Measurements from ENCODE around the gene ME3.
"Not testable (repeated sequence)": the region's sequence is repeated elsewhere in the genome, so short reads cannot be mapped to it uniquely, and the experiment has no call there.

The ME3 gene

DNA sequence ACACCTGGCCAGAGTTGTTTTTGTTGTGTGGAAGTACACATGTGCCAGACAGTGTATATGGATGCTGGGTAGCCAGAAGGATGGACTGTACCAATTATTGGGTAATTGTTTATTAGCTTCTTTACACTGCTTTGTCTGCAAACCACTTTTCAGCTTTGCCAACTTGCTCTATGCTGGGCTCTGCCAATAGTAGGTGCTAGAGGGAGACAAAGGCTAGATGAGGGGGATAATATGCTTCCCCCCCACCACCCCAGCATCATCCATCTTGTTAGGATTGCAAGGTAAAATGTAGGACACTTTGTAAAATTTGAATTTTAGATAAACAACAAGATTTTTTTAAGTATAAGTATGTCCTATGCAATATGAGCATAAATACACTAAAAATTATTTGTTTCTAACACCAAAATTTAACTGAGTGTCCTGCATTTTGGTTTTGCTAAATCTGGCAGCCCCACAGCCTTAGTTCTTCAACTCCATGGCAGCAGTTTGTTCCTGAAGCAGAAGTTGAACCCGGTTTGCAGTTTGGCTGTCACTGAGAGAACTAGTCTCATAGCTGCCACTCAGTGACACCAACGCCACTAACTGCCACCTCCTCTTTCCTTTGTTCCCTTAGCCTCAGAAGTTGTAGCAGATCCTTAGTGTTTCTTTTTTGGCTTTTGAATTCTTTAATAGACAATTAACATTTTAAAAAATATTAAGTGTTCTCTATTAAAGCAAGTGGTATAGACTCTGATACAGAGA lies 219.0 kb downstream of the ME3 start:
- DNase-seq, result no peak

DNA sequence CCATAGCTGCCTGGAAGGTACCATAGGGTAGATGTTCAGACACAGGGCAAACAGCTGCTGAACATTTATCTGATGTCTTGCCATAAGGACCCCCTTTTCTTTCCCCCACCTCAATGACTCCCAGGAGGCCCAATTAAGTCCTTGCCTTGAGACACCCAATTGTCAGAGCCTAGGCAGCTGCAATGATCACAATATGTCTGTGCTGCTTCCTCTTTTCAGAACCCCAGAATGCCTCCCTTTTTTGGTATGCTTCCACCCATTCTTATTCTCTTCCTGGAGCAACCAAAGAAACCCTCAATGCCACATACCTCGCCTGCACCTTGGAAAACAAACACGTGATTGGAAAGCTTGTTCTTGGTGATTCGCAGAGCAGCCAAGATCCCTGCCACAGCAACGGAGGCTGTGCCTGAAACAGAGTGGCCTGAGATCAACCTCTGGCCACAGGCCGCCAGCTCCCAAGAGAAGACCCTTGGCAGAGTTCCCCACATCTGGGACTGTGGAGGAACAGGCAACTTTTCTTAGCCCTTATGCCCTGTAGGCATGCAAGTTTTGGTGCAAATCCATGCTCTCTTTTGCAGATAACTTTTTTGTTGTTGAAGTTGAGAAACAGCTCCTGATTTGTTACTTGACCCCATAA lies 222.3 kb downstream of the ME3 start:
- no peak for DNase-seq

DNA sequence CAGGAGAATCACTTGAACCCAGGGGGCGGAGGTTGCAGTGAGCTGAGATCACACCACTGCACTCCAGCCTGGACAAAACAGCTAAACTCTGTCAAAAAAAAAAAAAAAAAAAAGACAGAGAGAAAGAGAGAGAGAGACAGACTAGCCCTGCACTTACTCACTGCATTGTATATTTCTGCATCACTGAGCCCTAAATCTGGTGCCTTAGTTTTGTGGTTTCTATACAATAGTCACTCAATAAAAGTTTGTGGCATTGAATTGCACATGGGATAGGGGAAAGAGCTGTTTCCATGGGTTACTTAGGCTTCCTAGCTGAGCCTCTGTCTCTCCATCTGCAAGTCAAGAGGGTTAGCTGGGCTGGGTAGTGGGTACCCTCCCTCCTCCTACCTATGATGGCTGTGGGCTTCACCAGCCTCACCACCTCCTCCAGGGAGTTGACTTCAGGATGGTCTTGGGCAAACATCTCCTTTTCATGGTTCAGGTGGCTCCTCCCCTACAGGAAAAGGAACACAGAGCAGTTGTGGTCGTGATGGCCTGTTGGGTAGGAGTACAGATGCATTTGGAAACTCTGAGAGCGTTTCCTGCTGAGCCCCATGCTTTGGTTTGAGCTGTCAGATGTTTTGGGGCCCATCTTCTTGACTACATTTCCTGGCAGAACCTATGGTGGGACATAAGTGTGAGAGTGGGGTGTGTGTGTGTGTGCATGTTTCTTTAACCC lies 224.5 kb downstream of the ME3 start:
- no peak for DNase-seq

DNA sequence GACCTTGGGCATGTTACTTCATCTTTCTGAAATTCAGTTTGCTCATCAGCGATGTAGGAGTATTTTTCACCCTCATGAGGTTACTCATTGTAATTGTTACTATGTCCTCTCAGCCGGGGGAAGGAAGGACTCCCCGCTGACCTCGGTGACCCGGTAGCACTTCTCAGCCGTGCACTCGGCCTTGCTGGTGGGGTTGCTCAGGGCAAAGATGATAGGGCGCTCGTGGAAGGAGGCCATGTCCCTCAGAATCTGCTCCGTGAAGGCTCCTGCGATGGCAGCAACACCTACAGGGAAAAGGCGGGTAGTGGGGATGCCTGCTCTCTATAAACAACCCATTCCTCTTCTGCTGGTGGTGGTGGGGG lies 225.5 kb downstream of the ME3 start:
- no peak for DNase-seq

DNA sequence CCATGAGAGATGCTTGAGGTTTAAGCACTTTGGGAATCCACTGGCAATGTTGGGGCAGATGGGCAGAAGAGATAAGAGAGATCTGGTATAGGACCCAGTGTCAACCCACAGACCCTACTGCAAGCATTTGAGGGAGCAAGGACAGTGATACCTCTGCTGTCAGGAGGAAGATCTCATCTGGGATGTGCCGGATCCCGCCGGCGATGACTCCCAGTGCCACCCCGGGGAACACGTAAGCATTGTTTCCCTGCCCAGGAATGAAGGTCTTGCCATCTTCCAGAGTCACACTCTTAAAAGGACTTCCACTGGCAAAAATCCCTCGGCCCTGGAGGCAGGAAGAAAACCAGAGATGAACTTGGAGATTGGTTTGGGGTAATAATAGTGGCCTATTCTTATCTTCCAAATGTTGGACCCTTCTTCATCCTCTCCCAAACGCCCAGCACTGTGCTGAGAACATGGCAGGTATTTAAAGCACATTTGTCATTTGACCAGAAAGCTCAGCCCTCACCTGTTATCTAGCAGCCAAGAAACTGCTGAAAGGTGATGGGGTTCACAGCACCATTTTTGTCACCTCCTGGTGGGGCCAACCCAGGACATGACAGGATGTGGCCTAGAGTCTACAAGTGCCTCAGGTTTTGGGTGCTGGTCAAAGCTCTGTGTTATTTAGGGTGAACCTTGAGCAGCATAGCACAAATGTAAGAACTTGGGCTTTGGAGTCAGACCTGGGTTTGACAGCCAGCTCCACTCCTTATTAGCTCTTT lies 226.1 kb downstream of the ME3 start:
- DNase-seq, result no peak

DNA sequence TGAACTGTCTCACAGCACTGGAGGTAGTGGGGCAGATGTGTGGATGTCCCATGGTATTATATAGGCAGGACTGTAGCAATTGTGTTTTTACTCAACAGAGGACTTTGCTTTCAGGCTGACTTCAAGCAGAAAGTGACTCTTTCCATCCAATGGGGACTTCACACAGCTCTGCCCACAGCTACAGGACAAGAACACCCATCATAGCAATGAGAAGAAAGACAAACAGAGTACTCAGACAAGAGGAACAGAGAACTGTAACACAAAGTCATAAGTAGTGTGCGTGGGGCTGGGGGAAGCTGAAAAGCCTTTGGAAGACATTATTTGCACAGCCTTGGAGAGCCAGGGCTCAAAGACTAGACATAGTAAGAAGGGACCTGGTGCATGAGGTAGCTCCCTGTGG lies 227.4 kb downstream of the ME3 start:
- no peak for DNase-seq

GRCh38 chr11:86443415-86443814 lies 229.0 kb downstream of the ME3 start:
- no peak for DNase-seq

DNA sequence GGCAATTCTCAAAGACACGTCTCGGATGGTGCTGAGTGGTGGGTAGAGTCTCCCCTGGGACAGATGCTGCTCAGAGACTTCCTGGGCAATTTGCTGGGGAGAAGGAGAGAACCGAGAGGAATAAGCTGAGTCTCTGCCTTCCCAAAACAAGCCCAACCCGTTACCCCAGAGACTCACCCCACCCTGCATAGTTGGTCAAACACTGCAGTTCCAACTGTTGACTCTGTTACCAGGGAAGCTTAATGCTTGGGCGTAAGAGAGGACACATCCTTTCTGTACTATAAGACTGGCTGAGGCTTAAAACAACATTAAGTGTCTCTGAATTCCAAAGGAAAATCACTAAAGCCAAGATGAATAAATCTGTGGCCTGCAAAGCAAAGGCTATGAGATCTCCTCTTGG lies 229.6 kb downstream of the ME3 start:
- no peak for DNase-seq

DNA sequence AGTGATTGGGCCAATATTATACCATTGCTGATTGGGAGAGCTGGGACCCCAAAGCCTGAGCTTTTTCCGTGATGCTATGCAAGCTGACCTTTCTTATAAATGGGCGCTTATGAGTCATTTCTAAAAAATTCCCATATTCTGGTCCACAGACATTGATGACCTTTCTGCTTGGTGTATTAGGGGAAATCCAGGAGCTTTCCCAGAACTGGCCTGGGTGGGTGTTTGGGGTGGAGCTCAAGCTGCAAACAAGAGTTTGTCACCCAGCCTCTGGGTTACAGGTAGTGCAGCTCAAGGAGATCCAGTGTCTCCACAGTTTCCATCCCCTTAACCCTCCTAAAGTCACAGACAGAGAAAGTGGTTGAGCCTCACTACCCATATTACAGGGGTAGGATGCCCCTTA lies 230.0 kb downstream of the ME3 start:
- peak; percentile 26 for DNase-seq

DNA sequence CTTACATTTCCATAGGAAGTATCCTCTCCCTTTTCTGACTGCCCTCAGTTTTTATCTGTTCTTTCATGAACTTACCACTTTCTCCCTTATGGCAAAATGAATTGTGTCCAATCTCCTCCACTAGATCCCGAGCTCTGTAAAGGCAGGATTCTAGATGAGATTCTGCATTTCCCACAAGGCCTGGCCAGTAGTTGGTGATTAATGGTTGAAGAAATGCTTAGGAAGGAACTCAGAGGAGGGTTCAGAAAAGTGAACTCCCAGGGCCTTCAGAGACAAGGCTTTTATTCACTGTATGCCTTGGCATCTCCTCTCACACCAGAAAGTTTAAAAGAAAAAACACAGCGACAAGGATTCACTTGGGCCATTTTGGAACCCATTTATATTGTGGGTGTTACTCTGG lies 231.6 kb downstream of the ME3 start:
- peak; percentile 20 for DNase-seq

- peak; percentile 66 for DNase-seq
Observed at GRCh38 chr11:86440305-86440716, 232.1 kb downstream of the ME3 start.

DNA sequence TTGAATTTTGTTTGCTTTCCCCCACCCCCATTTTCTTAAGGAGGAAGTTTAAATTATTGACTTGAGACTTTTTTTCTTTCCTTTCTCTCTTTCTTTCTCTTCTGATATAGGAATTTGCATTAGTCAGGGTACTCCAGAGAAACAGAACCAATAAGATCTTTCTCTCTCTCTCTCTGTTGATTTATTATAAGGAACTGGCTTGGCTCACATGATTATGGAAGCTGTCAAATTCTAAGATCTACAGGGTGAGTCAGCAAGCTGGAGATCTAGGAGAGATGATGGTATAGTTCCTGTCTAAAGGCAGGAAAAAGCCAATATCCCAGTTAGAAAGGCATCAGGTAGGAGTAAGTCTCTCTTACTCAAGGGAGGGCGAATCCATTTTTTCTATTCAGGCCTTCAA lies 233.7 kb downstream of the ME3 start:
- DNase-seq, result peak; percentile 78

DNA sequence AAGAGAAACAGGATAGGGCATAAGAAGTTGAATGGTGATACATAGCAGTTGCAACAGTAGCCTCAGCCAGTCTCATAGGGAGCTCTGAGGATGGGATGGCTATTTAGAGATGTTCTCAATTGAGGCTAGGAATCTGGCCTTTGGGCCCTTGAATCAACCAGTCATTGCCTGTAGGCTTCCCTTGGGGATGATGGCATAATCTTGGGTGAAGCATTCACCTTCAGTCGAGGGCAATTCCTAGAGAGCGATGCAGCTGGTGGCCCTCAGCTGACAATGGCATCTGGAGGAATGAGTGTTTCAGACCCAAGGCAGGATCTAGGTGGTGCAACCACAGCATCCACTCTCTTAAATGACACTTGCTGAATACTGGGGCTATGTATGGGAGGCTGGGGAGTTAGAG lies 236.7 kb downstream of the ME3 start:
- no peak for DNase-seq

- not testable (repeated sequence) for DNase-seq
Observed at GRCh38 chr11:86433361-86434095, 238.9 kb downstream of the ME3 start.

- DNase-seq, result peak; percentile 19
Observed at GRCh38 chr11:86431258-86431657, 241.2 kb downstream of the ME3 start.

DNA sequence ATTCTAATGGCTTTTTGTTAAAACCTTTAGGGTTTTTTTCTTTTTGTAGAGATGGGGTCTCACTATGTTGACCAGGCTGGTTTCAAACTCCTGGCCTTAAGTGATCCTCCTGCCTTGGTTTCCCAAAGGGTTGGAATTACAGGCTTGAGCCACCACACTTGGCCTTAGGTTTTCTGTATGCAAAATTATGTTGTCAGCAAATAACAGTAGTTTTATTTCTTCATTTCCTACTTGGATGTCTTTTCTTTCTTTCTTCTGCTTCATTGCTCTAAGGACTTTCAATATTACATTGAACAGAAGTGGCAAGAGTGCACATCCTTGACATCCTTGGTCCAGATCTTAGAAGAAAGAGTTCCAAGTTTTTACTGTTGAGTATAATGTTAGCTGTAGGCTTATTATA lies 245.0 kb downstream of the ME3 start:
- no peak for DNase-seq

GRCh38 chr11:86423488-86423887 lies 248.9 kb downstream of the ME3 start:
- not testable (repeated sequence) for DNase-seq

DNA sequence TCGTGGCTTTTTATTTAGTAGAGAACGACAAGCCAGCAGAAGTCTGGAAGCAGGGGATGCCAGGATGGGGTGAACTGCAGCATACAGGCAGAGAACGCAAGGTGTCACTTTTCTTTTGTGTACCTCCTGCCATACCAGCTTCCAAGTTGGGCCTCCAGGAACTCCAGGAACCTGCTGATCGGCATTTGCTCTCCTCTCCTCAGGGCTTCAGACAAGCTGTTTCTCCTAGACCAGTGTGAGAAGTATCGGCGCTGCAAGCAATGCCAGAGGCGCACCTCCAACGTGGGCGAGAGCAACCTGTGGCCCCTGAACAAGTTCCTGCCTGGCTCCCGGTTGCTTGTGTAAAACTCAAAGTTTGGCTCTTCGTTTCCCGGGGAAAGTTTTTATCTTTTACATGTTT lies 250.0 kb downstream of the ME3 start:
- DNase-seq, result no peak

DNA sequence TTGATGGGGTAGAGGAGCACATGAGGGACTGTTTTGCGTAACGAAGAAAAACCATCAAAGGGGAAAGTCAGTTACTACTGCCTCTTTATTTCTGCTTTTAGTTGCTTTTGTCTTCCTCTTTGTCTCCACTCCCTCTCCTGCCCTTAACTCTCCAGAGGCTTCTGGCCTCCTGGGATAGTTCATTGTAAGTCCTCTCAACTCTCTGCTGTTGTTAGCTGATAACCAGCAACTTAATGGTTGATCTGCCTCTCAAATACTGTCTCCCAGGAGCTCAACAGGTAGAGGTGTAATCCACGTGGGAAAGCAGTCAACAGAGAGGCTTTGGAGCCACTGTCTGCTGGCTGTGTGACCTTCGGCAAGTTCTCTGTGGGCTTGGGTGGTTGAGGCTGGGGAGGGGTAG lies 250.5 kb downstream of the ME3 start:
- DNase-seq, result no peak

GRCh38 chr11:86418917-86419316 lies 253.5 kb downstream of the ME3 start:
- peak; percentile 25 for DNase-seq

DNA sequence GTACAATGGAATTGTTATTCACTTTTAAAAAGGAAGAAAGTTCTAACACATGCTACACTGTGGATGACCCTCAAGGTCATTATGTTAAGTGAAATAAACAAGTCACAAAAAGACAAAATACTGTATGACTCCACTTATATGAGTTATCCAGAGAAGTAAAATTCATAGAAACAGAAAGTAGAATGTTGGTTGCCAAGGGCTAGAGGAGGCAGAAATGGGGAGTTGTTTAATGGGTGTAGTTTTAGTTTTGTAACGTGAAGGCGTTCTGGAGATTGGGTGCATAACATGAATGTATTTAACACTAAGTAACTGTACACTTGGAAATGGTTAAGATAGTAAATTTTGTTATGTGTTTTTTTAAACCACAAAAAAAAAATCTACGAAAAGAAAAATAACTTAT lies 253.9 kb downstream of the ME3 start:
- DNase-seq, result no peak

- DNase-seq, result no peak
Observed at GRCh38 chr11:86418106-86418505, 254.3 kb downstream of the ME3 start.

DNA sequence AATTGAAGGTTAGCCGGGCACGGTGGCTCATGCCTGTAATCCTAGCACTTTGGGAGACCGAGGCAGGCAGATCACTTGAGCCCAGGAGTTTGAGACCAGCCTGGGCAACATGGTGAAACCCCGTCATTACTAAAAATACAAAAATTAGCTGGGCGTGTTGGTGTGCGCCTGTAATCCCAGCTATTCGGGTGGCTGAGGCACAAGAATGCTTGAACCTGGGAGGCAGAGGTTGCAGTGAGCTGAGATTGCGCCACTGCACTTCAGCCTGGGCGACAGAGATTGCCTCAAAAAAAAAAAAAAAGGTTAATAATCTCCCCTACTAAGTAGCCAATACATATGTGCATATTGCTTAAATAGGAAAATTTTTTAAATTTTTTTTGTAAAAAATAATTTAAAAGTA lies 255.5 kb downstream of the ME3 start:
- DNase-seq, result not testable (repeated sequence)
